ENCODE measurements around the gene ANKRD62. TPM values are rescaled to one million over a fixed set of nuclear protein-coding genes. Genes with fewer than 3 reads are reported as not detected.

ANKRD62 gene
- total RNA-seq, 2 experiments from 2014 or later, result not detected

- ChIA-PET CTCF (no interaction called here), POLR2A (no interaction called here)
- Histone ChIP-seq H3K36me3 (ENCODE audit: insufficient read depth, low read length) (no peaks in the 10 kb centered on the region), H3K4me3 (ENCODE audit: low read length) (no peak overlapping the region), H3K9me3 (ENCODE audit: control insufficient read depth in 1 of 2, insufficient read depth in 1 of 2, low read length in 2 of 2) (peaks cover 0 to 21% of the 10 kb centered on the region in 2 experiments), H3K27ac (ENCODE audit: low read depth in 1 of 2, low read length in 2 of 2) (no peak overlapping the region), H3K4me1 (ENCODE audit: insufficient read depth, low read length) (no peaks in the 10 kb centered on the region), H3K27me3 (ENCODE audit: control insufficient read depth in 1 of 2, insufficient read depth in 2 of 2, low read length in 2 of 2) (no peaks in the 10 kb centered on the region)
- DNase-seq (peak in 1 of 14 experiments; percentile 14), ATAC-seq (ENCODE audit: poor library complexity) (no peak)
- Mint-ChIP-seq H3K4me1 (ENCODE audit: low read depth) (no peaks in the 10 kb centered on the region), H3K27me3 (peaks cover 9% of the 10 kb centered on the region), H3K4me3 (no peak overlapping the region), H3K27ac (no peak overlapping the region), H3K36me3 (ENCODE audit: low read depth) (no peaks in the 10 kb centered on the region), H3K9me3 (no peaks in the 10 kb centered on the region)
- intact Hi-C loops (cut with DNase I, micrococcal nuclease), result no loop called here
- TF ChIP-seq, protein P1, sequence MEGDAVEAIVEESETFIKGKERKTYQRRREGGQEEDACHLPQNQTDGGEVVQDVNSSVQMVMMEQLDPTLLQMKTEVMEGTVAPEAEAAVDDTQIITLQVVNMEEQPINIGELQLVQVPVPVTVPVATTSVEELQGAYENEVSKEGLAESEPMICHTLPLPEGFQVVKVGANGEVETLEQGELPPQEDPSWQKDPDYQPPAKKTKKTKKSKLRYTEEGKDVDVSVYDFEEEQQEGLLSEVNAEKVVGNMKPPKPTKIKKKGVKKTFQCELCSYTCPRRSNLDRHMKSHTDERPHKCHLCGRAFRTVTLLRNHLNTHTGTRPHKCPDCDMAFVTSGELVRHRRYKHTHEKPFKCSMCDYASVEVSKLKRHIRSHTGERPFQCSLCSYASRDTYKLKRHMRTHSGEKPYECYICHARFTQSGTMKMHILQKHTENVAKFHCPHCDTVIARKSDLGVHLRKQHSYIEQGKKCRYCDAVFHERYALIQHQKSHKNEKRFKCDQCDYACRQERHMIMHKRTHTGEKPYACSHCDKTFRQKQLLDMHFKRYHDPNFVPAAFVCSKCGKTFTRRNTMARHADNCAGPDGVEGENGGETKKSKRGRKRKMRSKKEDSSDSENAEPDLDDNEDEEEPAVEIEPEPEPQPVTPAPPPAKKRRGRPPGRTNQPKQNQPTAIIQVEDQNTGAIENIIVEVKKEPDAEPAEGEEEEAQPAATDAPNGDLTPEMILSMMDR (IDR thresholded peaks at IDR 0.05), result no peak
Observed at GRCh38 chr18:12092398-12093229, 1.0 kb upstream of the ANKRD62 start.

GRCh38 chr18:12098374-12098773, 4.7 kb downstream of the ANKRD62 start:
- intact Hi-C loops (cut with DNase I, micrococcal nuclease), result no loop called here
- TF ChIP-seq, protein P1 (IDR thresholded peaks at IDR 0.05), result no peak
- no peak for DNase-seq
- Histone ChIP-seq H3K9me3 (ENCODE audit: control insufficient read depth in 1 of 2, insufficient read depth in 1 of 2, low read length in 2 of 2) (peaks cover 0 to 6% of the 10 kb centered on the region in 2 experiments), H3K27me3 (ENCODE audit: control insufficient read depth in 1 of 2, insufficient read depth in 2 of 2, low read length in 2 of 2) (no peaks in the 10 kb centered on the region), H3K4me3 (ENCODE audit: low read length) (no peak overlapping the region), H3K36me3 (ENCODE audit: insufficient read depth, low read length) (no peaks in the 10 kb centered on the region), H3K4me1 (ENCODE audit: insufficient read depth, low read length) (no peaks in the 10 kb centered on the region), H3K27ac (ENCODE audit: low read depth in 1 of 2, low read length in 2 of 2) (no peak overlapping the region)
- ChIA-PET POLR2A (no interaction called here), CTCF (no interaction called here)
- Mint-ChIP-seq H3K36me3 (ENCODE audit: low read depth) (no peaks in the 10 kb centered on the region), H3K4me3 (no peak overlapping the region), H3K27ac (no peak overlapping the region), H3K9me3 (no peaks in the 10 kb centered on the region), H3K4me1 (ENCODE audit: low read depth) (no peaks in the 10 kb centered on the region), H3K27me3 (peaks cover 13% of the 10 kb centered on the region)
- no peak for ATAC-seq (ENCODE audit: poor library complexity)

GRCh38 chr18:12099160-12099559, 5.5 kb downstream of the ANKRD62 start:
- ChIA-PET CTCF (no interaction called here), POLR2A (no interaction called here)
- Mint-ChIP-seq H3K4me3 (no peak overlapping the region), H3K9me3 (no peaks in the 10 kb centered on the region), H3K27ac (no peak overlapping the region), H3K36me3 (ENCODE audit: low read depth) (no peaks in the 10 kb centered on the region), H3K4me1 (ENCODE audit: low read depth) (no peaks in the 10 kb centered on the region), H3K27me3 (peaks cover 17% of the 10 kb centered on the region)
- Histone ChIP-seq H3K4me1 (ENCODE audit: insufficient read depth, low read length) (no peaks in the 10 kb centered on the region), H3K4me3 (ENCODE audit: low read length) (no peak overlapping the region), H3K9me3 (ENCODE audit: control insufficient read depth in 1 of 2, insufficient read depth in 1 of 2, low read length in 2 of 2) (no peaks in the 10 kb centered on the region), H3K27me3 (ENCODE audit: control insufficient read depth in 1 of 2, insufficient read depth in 2 of 2, low read length in 2 of 2) (no peaks in the 10 kb centered on the region), H3K36me3 (ENCODE audit: insufficient read depth, low read length) (no peaks in the 10 kb centered on the region), H3K27ac (ENCODE audit: low read depth in 1 of 2, low read length in 2 of 2) (no peak overlapping the region)
- intact Hi-C loops (cut with DNase I, micrococcal nuclease), result no loop called here
- no peak for ATAC-seq (ENCODE audit: poor library complexity)
- TF ChIP-seq, protein P1 (IDR thresholded peaks at IDR 0.05), result no peak
- no peak for DNase-seq

Measured in CD4-positive, alpha-beta T cell (primary cell).